Measurements from ENCODE around the gene NUP153.
"Not testable (repeated sequence)": the region's sequence is repeated elsewhere in the genome, so short reads cannot be mapped to it uniquely, and the experiment has no call there.

The NUP153 gene

DNA sequence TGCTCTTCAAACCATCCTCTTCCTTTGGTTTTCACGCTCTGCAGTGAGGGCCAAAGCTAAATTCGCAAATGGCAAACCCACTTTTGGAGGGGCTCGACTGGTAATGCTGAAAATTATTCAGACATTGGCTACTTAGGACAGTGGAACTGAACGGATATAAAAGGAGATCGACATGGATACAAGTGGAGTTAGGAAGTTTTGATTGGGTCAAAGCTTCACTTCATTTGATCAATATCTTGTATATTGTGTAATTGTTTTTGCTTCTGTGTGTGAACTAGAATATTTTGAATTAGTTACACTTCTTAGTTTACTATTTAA lies 105.4 kb downstream of the NUP153 start:
- DNase-seq (ENCODE audit: low read depth, low spot score) = no peak

DNA sequence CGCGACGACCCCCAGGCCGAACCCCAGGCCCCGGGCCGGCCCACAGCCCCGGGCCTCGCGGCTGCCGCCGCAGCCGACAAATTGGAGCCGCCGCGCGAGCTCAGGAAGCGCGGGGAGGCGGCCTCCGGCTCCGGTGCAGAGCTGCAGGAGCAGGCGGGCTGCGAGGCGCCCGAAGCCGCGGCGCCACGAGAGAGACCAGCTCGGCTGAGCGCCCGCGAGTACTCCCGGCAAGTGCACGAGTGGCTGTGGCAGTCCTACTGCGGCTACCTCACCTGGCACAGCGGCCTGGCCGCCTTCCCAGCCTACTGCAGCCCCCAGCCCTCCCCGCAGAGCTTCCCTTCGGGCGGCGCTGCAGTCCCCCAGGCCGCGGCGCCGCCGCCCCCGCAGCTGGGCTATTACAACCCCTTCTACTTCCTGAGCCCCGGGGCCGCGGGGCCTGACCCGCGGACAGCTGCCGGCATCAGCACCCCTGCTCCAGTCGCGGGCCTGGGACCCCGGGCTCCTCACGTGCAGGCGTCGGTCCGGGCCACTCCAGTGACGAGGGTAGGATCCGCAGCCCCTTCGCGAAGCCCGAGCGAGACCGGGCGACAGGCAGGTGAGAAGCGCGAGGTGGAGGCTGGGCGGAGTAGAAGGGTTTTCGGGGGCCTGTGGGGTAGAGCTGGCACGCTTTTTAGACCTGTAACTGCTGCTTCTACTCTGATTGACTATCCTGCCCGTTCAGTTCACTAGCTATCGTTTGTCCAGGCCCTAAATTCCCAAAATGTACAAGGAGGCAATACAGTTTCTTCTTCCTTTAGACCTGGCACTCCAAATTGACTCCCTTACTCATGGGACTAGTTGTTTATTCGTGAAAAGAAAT lies 106.0 kb downstream of the NUP153 start:
- no peak for DNase-seq (ENCODE audit: low read depth, low spot score)

DNA sequence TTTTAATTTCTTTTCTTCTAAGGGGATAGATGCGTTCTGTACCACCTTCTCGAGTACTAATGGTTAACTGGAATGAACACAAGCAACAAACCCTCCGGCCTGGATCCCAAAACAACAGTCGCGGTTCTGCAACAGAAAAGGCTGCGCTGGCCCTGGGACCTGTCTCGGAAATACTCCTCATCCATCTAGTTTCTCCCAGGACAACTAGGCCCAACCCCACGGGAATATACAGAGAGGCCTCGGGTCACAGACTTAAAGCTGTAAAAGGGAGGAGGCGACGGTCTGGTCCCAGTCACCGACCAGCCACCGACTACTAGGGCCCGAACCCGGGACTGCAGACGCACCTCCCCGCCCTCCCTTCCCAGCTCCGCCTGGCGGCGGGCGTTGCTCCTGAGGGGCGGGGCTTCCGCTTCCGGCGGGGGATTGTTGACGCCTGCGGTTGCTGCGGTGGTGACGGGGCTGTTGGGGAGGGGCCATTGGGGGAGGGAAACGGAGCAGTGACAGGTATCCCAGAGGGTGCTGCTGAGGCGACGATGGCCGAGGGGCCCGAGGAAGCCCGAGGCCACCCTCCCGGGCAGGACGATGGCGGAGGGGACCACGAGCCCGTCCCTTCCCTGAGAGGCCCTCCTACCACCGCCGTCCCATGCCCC lies 106.7 kb downstream of the NUP153 start, which contains the start of gene FAM8A1:
Gene FAM8A1, plus strand, starts transcription at position 426 of the 650 bp plus-strand sequence. Its CDS starts 108 bp downstream, at position 534.
- peak; percentile 90 for DNase-seq (ENCODE audit: low read depth, low spot score)

DNA sequence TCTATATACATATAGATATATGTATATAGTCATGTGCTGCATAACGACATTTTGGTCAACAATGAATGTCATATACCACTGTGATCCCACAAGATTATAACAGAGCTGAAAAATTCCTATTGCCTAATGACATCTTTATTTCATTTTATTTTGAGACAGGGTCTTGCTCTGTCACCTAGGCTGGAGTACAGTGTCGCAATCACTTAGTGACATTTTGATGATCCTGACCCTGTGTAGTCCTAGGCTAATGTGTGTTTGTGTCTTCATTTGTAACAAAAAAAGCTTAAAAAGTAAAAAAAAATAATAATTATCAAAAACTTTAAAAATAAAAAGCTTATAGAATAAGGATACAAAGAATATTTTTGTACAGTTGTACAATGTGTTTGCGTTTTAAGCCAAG lies 110.6 kb downstream of the NUP153 start:
- DNase-seq (ENCODE audit: low read depth, low spot score) = no peak

DNA sequence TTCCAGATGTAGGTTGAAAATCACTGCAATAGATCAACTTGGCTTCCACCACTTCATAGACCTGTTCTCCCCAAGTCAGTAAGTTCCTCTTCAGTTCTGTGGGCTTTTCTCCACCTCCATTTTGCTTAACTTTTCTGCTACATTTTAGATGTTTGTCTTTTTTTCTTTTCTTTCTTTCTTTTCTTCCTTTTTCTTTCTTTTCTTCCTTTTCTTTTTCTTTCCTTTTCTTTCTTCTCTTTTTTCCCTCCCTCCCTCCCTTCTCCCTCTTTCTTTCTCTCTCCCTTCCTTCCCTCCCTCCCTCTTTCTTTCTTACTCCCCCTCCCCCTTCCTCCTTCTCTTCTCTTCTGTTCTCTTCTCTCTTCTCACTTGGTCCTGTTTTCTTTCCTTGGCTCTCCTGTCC lies 113.5 kb downstream of the NUP153 start:
- DNase-seq (ENCODE audit: low read depth, low spot score) = no peak

DNA sequence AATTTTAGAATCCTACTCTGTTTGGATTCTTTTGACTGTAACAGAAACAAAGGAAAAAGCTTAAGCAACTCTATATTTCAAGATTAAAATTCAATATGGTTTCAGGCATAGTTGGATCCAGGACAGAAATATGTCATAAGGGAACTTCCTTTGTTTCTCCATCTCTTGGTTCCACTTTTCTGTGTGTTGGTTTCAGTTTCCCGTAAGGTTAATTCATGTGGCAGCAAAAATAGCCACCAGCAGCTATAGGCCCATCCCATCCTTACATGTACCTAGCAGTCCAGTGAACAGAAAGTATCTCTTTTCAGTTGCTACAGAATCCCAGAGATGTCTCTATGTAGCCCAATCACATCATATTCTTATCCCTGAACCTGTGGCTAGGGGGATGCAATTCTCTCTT lies 115.4 kb downstream of the NUP153 start:
- no peak for DNase-seq (ENCODE audit: low read depth, low spot score)

DNA sequence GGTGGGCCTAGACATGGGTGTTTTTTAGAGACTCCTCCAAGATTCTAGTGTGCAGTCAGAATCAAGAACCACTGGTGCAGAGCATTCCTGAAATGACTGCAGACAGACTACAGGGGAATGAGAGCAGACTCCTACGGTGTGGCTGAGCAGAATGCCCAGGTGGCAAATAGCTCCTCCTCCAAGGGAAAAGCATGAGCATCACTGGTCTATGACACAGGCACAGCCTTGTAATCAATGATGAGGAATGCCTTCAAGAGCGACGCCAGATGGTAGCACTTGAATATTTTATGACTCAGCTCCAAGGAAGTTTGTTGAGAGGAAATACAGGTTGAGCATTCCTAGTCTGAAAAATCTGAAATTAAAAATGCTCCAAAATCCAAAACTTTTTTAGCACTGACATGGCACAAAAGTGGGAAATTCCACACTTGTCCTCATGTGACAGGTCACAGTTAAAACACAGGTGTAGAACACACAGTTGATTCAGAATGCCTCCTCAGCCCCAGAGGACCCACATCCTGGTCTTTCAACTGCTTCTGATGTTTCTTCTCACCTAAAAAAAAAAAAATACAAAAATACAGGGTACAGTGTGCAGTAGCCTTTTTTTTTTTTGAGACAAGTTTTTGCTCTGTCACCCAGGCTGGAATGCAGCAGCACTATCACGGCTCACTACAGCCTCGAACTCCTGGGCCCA lies 117.2 kb downstream of the NUP153 start:
- no peak for DNase-seq (ENCODE audit: low read depth, low spot score)

DNA sequence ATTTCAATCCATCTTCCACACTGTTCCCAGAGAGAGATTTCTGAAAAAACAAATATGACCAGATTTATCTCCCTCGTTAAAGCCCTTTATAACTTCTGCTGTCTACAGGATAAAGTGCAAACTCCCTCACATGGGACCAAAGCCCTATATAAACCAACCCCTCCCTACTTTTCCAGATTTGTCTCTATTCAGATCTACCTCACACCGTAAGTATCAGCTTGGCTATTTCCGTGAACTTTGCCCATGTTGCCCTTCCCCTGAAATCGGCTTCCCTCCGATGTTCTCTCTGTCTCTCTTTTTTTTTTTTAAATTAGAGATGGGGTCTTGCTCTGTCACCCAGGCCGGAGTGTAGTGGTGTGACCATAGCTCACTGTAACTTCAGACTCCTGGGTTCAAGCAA lies 118.7 kb downstream of the NUP153 start:
- DNase-seq (ENCODE audit: low read depth, low spot score) = no peak

DNA sequence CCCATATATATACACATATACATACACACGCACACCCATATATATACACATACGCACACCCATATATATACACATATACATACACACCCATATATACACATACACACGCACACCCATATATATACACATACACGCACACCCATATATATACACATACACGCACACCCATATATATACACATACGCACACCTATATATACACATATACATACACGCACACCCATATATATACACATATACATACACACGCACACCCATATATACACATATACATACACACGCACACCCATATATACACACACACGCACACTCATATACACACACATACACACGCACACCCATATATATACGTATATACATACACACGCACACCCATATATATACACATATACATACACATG lies 120.1 kb downstream of the NUP153 start:
- DNase-seq (ENCODE audit: low read depth, low spot score) = not testable (repeated sequence)

DNA sequence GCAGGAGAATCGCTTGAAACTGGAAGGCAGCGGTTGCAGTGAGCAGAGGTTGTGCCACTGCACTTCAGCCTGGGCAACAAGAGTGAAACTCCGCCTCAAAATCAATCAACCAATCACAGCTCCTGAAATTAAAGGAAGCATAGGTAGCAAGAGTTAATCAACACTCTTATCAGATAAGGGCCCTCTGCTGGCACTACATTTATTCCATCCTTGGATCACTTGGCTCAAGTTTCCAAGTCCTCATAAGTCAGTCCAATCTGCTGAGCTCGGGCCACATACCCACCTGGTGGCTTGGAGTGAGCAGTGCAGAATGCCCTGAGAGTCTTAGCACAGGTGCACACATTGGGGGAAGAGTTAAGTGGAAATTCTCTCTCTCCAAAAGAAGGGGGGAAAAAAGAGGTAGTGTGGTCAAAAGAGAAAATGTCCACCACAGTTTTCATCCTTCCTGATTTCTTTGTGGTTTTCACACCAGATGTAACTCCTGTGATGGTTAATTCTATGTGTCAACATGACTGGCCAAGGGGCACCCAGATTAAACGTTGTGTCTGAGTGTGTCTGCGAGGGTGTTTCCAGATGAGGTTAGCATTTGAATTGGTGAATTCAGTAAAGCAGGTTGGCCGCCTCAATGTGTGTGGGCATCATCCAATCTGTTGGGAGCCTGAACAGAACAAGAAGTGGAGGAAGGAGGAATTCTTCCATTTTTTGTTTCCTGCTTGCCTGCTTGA lies 120.8 kb downstream of the NUP153 start:
- no peak for DNase-seq (ENCODE audit: low read depth, low spot score)

DNA sequence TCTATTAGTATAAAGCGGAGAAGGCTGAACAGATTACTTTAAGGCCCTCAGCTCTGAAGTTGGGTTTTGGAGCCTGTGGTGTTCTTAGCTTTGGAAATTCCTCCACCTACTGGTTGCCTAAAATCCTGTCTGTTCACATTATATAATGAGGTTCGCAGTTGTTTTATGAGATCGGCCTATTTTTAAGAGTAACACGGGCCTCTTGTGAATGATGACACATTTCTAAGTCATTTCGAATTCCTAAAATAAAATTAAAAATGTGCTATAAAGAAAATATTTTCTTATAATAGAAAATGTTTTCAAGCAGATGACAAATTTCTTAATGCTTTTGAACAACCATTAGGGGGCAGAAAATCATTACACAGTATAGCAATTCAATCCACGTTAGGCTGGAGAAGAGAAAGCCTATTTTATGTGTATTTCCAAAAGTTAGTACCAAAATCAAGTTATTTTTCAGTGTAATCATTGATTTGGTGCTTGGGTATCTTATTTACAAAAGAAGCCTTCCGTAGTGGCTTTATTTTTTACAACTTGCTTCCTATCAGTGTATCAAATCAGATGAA lies 122.4 kb downstream of the NUP153 start:
- DNase-seq (ENCODE audit: low read depth, low spot score) = no peak

DNA sequence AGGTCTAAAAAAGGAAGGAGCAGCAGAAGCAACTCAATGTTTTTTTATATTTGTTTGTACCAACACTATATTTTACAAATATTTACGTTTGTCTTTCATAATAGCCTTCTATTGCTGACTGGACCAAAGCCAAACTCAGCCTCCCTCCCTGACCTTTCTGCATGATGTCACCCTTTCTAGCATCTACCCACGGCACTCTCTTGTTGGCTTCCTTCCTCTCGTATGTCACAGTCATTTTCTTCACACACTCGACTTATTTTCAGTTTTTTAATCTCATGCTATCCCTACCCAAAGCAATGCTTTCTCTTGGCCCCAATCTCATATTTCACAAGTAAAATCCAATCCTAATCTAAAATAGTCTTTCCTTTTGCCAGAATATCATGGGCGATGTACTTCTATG lies 122.9 kb downstream of the NUP153 start:
- no peak for DNase-seq (ENCODE audit: low read depth, low spot score)

DNA sequence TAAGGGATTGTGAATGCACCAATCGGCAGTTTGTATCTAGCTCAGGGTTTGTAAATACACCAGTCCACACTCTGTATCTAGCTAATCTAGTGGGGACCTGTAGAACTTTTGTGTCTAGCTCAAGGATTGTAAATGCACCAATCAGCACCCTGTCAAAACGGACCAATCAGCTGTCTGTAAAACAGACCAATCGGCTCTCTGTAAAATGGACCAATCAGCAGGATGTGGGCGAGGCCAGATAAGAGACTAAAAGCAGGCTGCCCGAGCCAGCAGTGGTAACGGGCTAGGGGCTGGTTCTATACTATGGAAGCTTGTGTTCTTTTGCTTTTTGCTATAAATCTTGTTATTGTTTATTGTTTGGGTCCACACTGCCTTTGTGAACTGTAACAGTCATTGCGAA lies 125.4 kb downstream of the NUP153 start:
- not testable (repeated sequence) for DNase-seq (ENCODE audit: low read depth, low spot score)

DNA sequence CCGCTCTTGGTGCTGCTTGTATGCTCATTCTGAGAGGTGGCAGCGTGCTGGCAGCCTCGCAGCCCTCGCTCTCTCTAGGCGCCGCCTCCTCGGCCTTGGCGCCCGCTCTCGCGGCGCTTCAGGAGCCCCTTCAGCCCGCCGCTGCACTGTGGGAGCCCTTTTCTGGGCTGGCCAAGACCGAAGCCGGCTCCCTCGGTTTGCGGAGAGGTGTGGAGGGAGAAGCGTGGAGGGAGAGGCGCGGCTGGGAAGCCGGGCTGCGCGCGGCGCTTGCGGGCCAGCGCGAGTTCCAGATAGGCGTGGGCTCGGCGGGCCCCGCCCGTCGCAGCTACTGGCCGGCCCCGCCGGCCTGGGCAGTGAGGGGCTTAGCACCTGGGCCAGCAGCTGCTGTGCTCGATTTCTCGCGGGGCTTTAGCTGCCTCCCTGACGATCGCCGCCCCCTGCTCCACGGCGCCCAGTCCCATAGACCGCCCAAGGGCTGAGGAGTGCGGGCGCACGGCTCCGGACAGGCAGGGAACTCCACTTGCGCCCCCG lies 126.1 kb downstream of the NUP153 start:
- no peak for DNase-seq (ENCODE audit: low read depth, low spot score)

DNA sequence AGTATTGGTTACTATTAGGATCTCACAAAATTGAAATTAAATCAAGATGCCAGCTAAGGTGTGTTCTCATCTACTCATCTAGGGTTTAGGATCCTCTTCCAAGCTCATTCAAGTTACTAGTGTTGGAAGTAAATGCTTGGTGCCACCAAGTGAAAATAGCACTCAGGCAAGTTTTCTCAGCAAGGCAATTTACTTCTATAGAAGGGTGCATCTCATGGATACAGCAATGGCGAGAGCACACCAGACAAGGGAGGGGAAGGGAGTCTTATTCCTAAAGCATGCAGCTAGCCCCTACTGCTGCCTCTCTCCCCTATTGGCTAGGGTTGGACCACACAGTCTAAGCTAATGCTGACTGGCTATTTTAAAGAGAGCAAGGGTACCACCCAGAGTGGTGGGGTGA lies 129.7 kb downstream of the NUP153 start:
- no peak for DNase-seq (ENCODE audit: low read depth, low spot score)

DNA sequence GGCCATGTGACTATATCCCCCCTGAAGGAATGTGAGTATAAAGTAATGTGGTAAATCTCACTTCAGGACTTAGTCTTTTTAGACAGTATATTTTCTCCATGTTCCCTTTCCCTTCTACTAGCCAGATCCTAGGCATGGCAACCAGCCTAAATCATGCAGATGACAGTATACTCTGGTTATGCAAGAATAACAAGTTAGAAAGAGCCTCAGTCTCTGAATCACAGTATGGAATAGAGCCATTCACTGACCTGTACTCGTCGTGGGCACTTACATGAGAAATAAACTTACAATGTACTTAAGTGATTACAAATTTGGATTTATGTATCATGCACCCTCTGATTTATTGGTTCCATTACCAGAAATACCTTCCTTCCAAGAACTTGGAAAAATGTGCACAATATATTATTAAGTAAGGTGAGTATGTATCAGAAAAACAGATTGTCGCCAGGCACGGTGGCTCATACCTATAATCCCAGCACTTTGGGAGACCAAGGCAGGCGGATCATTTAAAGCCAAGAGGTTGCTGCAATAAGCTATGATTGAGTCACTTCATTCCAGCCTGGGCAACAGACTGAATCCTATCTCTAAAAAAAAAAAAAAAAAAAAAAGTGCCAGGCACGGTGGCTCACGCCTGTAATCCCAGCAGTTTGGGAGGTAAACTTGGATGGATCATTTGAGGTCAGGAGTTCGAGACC lies 131.7 kb downstream of the NUP153 start:
- DNase-seq (ENCODE audit: low read depth, low spot score) = no peak

DNA sequence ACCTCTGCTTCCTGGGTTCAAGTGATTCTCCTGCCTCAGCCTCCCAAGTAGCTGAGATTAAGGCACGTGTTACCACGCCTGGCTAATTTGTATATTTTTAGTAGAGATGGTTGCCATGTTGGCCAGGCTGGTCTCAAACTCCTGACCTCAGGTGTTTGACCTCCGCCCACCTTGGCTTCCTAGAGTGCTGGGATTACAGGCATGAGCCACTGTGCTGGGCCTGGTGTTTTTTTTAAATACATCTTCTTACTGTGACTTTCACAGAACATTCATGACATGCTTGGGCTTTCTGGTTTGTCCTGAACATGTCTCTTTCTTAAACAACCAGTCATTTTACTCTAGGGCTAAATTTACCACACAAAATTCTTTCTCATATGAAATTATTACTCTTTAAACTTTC lies 141.3 kb downstream of the NUP153 start:
- no peak for DNase-seq (ENCODE audit: low read depth, low spot score)
